Neural crest cell (in vitro differentiated cells): ENCODE data around the gene CBFB. TPM values are rescaled to one million over a fixed set of nuclear protein-coding genes. Genes with fewer than 3 reads are reported as not detected.

Experiments
- DNase-seq: peaks from one replicate; pipeline ENCODE4 v3.0.0; 2021; ENCODE audit warnings: low read depth, mixed read lengths, low spot score
- H3K27ac Mint-ChIP-seq: one replicate; pipeline ENCODE4 v1.8.0; 2021; ENCODE audit warnings: mild to moderate bottlenecking, mixed read lengths; ENCODE audit not compliant: unreplicated experiment
- H3K27me3 Mint-ChIP-seq: 2 replicates; pipeline ENCODE4 v1.8.0; 2021; ENCODE audit warnings: low read depth, mild to moderate bottlenecking, mixed read lengths
- H3K36me3 Mint-ChIP-seq: 2 replicates; pipeline ENCODE4 v1.8.0; 2021; ENCODE audit warnings: low read depth, mild to moderate bottlenecking, mixed read lengths
- H3K4me1 Mint-ChIP-seq: 2 replicates; pipeline ENCODE4 v1.8.0; 2021; ENCODE audit warnings: mixed read lengths
- H3K4me3 Mint-ChIP-seq: one replicate; pipeline ENCODE4 v1.8.0; 2021; ENCODE audit warnings: mild to moderate bottlenecking, mixed read lengths
- H3K9me3 Mint-ChIP-seq: 2 replicates; pipeline ENCODE4 v1.8.0; 2021; ENCODE audit warnings: mixed read lengths
- CTCF ChIP-seq: fragments of 200-600 bp; sonication (generic); conservative IDR thresholded peaks from 2 replicates; pipeline ENCODE4 v1.5.0; 2021; ENCODE audit warnings: antibody characterized with exemption, mild to moderate bottlenecking
- total RNA-seq: library from RNA; stranded (reverse); gene quantifications from 2 replicates; pipeline ENCODE4 v1.2.1, GENCODE V29; 2021

CBFB gene
- total RNA-seq, 1 donor from 2014 or later: 106 TPM

GRCh38 chr16:67028167-67028695 lies 718 bp upstream of the CBFB start:
- Mint-ChIP-seq H3K9me3 (no peaks in the 10 kb centered on the region), H3K4me1 (peaks cover 36% of the 10 kb centered on the region), H3K4me3 (peak overlapping the region; percentile 87), H3K27ac (peak overlapping the region; percentile 90), H3K27me3 (no peaks in the 10 kb centered on the region), H3K36me3 (peaks cover 3% of the 10 kb centered on the region)
- no peak for DNase-seq
- no peak for TF ChIP-seq CTCF

GRCh38 chr16:67029254-67030096 lies 526 bp downstream of the CBFB start:
- peak; percentile 23 for DNase-seq
- Mint-ChIP-seq H3K27ac (peak overlapping the region; percentile 92), H3K4me1 (peaks cover 36% of the 10 kb centered on the region), H3K4me3 (peak overlapping the region; percentile 94), H3K9me3 (no peaks in the 10 kb centered on the region), H3K27me3 (no peaks in the 10 kb centered on the region), H3K36me3 (peaks cover 3% of the 10 kb centered on the region)
- no peak for TF ChIP-seq CTCF

- Mint-ChIP-seq H3K27me3 (no peaks in the 10 kb centered on the region), H3K36me3 (peaks cover 3% of the 10 kb centered on the region), H3K27ac (peak overlapping the region; percentile 92), H3K4me1 (peaks cover 42% of the 10 kb centered on the region), H3K9me3 (no peaks in the 10 kb centered on the region), H3K4me3 (peak overlapping the region; percentile 94)
- TF ChIP-seq CTCF: no peak
- no peak for DNase-seq
Observed at GRCh38 chr16:67030221-67030962, 1.4 kb downstream of the CBFB start.

- no peak for TF ChIP-seq CTCF
- Mint-ChIP-seq H3K36me3 (peaks cover 6% of the 10 kb centered on the region), H3K4me3 (peak overlapping the region; percentile 2), H3K9me3 (no peaks in the 10 kb centered on the region), H3K27ac (no peak overlapping the region), H3K4me1 (peaks cover 47% of the 10 kb centered on the region), H3K27me3 (no peaks in the 10 kb centered on the region)
- no peak for DNase-seq
Observed at GRCh38 chr16:67034487-67034886, 5.5 kb downstream of the CBFB start.

GRCh38 chr16:67035364-67035763 lies 6.4 kb downstream of the CBFB start:
- Mint-ChIP-seq H3K4me1 (peaks cover 51% of the 10 kb centered on the region), H3K27ac (no peak overlapping the region), H3K4me3 (peak overlapping the region; percentile 19), H3K36me3 (peaks cover 3% of the 10 kb centered on the region), H3K9me3 (no peaks in the 10 kb centered on the region), H3K27me3 (no peaks in the 10 kb centered on the region)
- no peak for DNase-seq
- no peak for TF ChIP-seq CTCF
